B cell (primary cell): ENCODE results near the gene ELFN1.

ENCODE experiments used
- EZH2 ChIP-seq: IDR thresholded peaks from 2 replicates; pipeline ENCODE4 v1.6.1; 2012; ENCODE audit warnings: borderline replicate concordance, low read depth, mild to moderate bottlenecking, moderate library complexity, low read length; ENCODE audit not compliant: insufficient read depth, poor library complexity, severe bottlenecking
- TF ChIP-seq, protein P1 (sequence below): fragments of 200-600 bp; IDR thresholded peaks from one replicate; pipeline ENCODE4 v1.8.0; 2022; ENCODE audit warnings: antibody characterized with exemption, mild to moderate bottlenecking

DNA sequence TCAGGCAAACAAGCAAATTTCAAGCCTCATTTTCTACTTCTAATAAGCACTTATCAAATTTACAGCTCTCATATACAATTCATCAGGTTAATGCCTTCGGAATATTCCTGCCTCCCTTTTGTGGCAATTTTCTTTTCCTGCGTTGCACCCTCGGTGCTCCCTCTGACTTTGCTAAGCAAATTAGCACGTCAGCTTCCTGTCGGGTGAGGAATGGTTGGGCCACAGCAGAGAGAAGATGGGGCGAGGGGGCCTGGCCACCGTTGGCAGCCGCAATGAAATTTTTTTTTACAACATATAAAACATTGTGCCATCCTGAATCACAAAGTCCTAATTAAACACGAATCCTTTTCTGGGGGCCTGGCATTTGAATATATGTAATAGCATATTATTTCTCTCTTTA lies 28.1 kb downstream of the ELFN1 start:
- no peak for TF ChIP-seq EZH2
- TF ChIP-seq, protein P1, sequence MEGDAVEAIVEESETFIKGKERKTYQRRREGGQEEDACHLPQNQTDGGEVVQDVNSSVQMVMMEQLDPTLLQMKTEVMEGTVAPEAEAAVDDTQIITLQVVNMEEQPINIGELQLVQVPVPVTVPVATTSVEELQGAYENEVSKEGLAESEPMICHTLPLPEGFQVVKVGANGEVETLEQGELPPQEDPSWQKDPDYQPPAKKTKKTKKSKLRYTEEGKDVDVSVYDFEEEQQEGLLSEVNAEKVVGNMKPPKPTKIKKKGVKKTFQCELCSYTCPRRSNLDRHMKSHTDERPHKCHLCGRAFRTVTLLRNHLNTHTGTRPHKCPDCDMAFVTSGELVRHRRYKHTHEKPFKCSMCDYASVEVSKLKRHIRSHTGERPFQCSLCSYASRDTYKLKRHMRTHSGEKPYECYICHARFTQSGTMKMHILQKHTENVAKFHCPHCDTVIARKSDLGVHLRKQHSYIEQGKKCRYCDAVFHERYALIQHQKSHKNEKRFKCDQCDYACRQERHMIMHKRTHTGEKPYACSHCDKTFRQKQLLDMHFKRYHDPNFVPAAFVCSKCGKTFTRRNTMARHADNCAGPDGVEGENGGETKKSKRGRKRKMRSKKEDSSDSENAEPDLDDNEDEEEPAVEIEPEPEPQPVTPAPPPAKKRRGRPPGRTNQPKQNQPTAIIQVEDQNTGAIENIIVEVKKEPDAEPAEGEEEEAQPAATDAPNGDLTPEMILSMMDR, result no peak
